GM12878 (cell line): Measurements from ENCODE around the gene OPTC. TPM values are rescaled to one million over a fixed set of nuclear protein-coding genes. Genes with fewer than 3 reads are reported as not detected.

Source experiments
- ATAC-seq: fragments of 200-7000 bp; cut with Tn5 transposase; 3 replicates; pipeline ENCODE4 v1.9.1; 2020; ENCODE audit warnings: mild to moderate bottlenecking, moderate library complexity
- BruUV-seq: library from RNA; stranded (reverse); fragments of 400-500 nt; replicated peaks from 2 replicates; lab custom pipeline; 2021; lab: Mats Ljungman, UMichigan
- CTCF ChIA-PET: fragments of 300-600 bp; sonication (Branson Sonifier 250); formaldehyde crosslinking; extraction: SDS; loops from one replicate; lab custom pipeline; 2021; ENCODE audit warnings: inconsistent platforms; lab: Yijun Ruan, JAX
- POLR2A ChIA-PET: fragments of 350-600 bp; formaldehyde crosslinking; extraction: SDS; loops from one replicate; lab custom pipeline; 2021; ENCODE audit warnings: inconsistent platforms; lab: Charles Lee
- RAD21 ChIA-PET: fragments of 300-600 bp; sonication (Branson Sonifier 250); formaldehyde crosslinking; loops from one replicate; lab custom pipeline; 2023; ENCODE audit warnings: antibody characterized with exemption; ENCODE audit not compliant: unreplicated experiment; lab: Charles Lee
- SMC1A ChIA-PET: fragments of 300-600 bp; sonication (Branson Sonifier 250); formaldehyde crosslinking; loops from one replicate; lab custom pipeline; 2023; ENCODE audit not compliant: unreplicated experiment, uncharacterized antibody; lab: Charles Lee
- DNase-seq: peaks from one replicate; pipeline ENCODE4 v3.0.0-alpha.2; 2011; ENCODE audit warnings: low read depth, low spot score
- FAIRE-seq: peaks from 3 replicates; lab custom pipeline; 2011; peaks lifted over from hg19 to GRCh38; lab: Jason Lieb, UNC
- H2AFZ ChIP-seq: 2 replicates; pipeline ENCODE4 v1.6.0; 2011; ENCODE audit warnings: low read depth, low read length, control low read depth; ENCODE audit not compliant: control insufficient read depth
- H3K27ac ChIP-seq: 2 replicates; pipeline ENCODE4 v1.5.1; 2011; ENCODE audit warnings: control low read depth; ENCODE audit not compliant: control insufficient read depth, insufficient read depth
- H3K27me3 ChIP-seq, 2 experiments: replicated peaks in 1 of 2; 2 replicates each; pipeline versions ENCODE4 v1.6.0 to v1.6.1; 2011; ENCODE audit warnings: low read length in 1 of 2; ENCODE audit not compliant: control insufficient read depth in 2 of 2, insufficient read depth in 2 of 2
- H3K36me3 ChIP-seq, 2 experiments: 2 replicates each; pipeline ENCODE4 v1.5.1; 2011; ENCODE audit warnings: low read length in 1 of 2; ENCODE audit not compliant: control insufficient read depth in 2 of 2, insufficient read depth in 2 of 2
- H3K4me1 ChIP-seq: 2 replicates; pipeline ENCODE4 v1.6.1; 2011; ENCODE audit warnings: mild to moderate bottlenecking, low read length, moderate library complexity, mixed read lengths; ENCODE audit not compliant: control insufficient read depth, insufficient read depth
- H3K4me2 ChIP-seq: 2 replicates; pipeline ENCODE4 v1.6.0; 2011; ENCODE audit warnings: control low read depth; ENCODE audit not compliant: control insufficient read depth, insufficient read depth
- H3K4me3 ChIP-seq: fragments of 200-600 bp; sonication (generic); 2 replicates; pipeline ENCODE4 v1.5.1; 2016
- H3K79me2 ChIP-seq: 2 replicates; pipeline ENCODE4 v1.6.0; 2011; ENCODE audit warnings: low read length; ENCODE audit not compliant: control insufficient read depth, insufficient read depth
- H3K9ac ChIP-seq: 2 replicates; pipeline ENCODE4 v1.8.0; 2011; ENCODE audit warnings: low read length, control low read depth, mixed read lengths; ENCODE audit not compliant: control insufficient read depth, insufficient read depth
- H3K9me3 ChIP-seq: replicated peaks from 3 replicates; pipeline ENCODE4 v1.5.1; 2011; ENCODE audit warnings: mild to moderate bottlenecking, low read length; ENCODE audit not compliant: control insufficient read depth, insufficient read depth
- H4K20me1 ChIP-seq: 2 replicates; pipeline ENCODE4 v1.6.0; 2011; ENCODE audit not compliant: control insufficient read depth, insufficient read depth
- SMARCA5 ChIP-seq: fragments of 450-650 bp; IDR thresholded peaks from 2 replicates; pipeline ENCODE4 v1.6.1; 2017; ENCODE audit warnings: mild to moderate bottlenecking
- WGBS: methylation state at CpG from one replicate; pipeline ENCODE4 v1.1.6; 2016; ENCODE audit warnings: low lambda C conversion rate; ENCODE audit not compliant: insufficient replicate concordance, insufficient coverage; ENCODE audit errors: missing lambda C conversion rate; 5-methylcytosine and 5-hydroxymethylcytosine counted together
- in situ Hi-C: fragments of 300-500 bp; cut with MboI; formaldehyde crosslinking; loops from 9 replicates; pipeline ENCODE4 v1.14.3; 2018; ENCODE audit warnings: mixed read lengths
- intact Hi-C: fragments of 100-400 bp; cut with micrococcal nuclease; formaldehyde crosslinking; loops from one replicate; pipeline ENCODE4 v1.14.2; 2022; ENCODE audit not compliant: unreplicated experiment
- polyA plus RNA-seq, 11 experiments: library from polyadenylated mRNA; depleted of rRNA in 4 of 11; unstranded in 6 of 11; stranded (reverse) in 5 of 11; fragments of >200 nt; fragmentation: Nextera tagmentation in 4 of 11; fragmentation: Illumina TruSeq in 1 of 11; extraction: Ambion mirVana in 4 of 11; extraction: Trizol in 1 of 11; gene quantifications; 1 replicate in 1 of 11; 2 replicates in 10 of 11; pipeline versions ENCODE4 v1.2.1 to v1.2.3, GENCODE V29; 2011 to 2016; ENCODE audit warnings: inconsistent platforms in 2 of 11, missing spikeins in 2 of 11, low read depth in 1 of 11
- total RNA-seq, 4 experiments: library from RNA; depleted of rRNA in 3 of 4; stranded (reverse); fragments of >200 nt in 3 of 4; fragmentation: Illumina TruSeq in 1 of 4; extraction: Trizol in 1 of 4; gene quantifications; 2 replicates each; pipeline versions ENCODE4 v1.2.1 to v1.2.3, GENCODE V29; 2013 to 2021
- TF ChIP-seq, protein P1 (sequence below): IDR thresholded peaks from 2 replicates; pipeline ENCODE4 v1.6.1; 2011; ENCODE audit warnings: borderline replicate concordance, low read depth, mild to moderate bottlenecking, moderate library complexity, low read length; ENCODE audit not compliant: insufficient read depth, poor library complexity, severe bottlenecking
- TF ChIP-seq, protein P2 (sequence below): IDR thresholded peaks from 2 replicates; pipeline ENCODE4 v1.6.1; 2011; ENCODE audit warnings: borderline replicate concordance, low read depth, mild to moderate bottlenecking, moderate library complexity, mixed read lengths, low read length; ENCODE audit not compliant: insufficient read depth; ENCODE audit errors: extremely low read length

OPTC gene
- total and polyA plus RNA-seq, 10 of the 15 experiments (the other 5 are each of a cell fraction or from before 2014, with no cell fraction given): not detected

DNA sequence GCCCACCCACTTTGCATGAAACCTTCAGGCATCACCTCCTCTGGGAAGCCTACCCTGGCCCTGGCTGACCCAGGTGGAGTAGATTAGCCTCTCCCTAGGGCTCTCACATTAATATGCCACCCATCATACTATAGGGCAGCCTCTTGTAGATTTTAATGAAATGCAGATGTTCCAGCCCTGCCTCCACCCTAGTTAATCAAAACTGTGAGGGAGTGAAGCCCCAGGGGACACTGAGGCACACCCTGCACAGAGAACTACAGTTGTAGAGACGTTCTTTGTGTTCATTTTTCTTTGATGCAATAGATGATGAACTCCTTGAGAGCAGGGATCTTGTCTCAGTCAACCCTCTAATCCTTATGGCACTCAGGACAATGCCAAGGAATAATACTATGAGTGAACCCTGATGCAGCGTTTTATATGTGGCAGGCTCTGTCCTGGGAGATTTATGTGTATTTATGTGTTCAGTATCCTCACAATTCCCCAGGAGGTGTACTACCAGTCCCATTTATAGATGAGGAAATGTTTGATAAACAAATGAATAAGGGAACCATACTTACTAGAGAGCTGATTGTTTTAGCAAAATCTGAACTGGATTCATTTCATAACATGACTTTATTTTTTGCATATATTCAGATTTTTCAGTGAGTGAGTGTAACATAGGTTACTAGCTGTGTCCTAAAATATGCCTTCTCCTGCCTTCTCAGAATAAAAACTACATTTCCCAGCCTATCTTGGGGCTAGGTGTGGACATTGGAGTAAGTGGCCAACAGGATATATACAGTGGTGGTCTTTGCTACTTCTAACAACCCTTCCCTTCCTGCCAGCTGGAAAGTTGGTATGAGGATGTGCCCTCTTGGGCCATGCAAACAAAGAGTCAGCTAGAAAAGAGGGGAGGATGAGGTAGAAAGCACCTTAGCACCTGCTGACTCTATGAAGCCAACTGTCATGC, 41.8 kb upstream of the OPTC start:
- H4K20me1 ChIP-seq: no peaks in the 10 kb centered on the region
- H3K9me3 ChIP-seq: no peaks in the 10 kb centered on the region
- peaks cover 3% of the 10 kb centered on the region; the same call in 1 of the 2 replicates for H3K4me1 ChIP-seq
- ChIA-PET CTCF (interaction anchor here (0.5 to 5.5 kb wide), 9 partner anchors 10 to 182 kb away, joined by 3 to 73 read pairs (median 5); no protein-coding TSS in a partner anchor), RAD21 (interaction anchor here (1.0 to 2.3 kb wide), 6 partner anchors 10 to 185 kb away, joined by 3 to 15 read pairs (median 3); no protein-coding TSS in a partner anchor), POLR2A (interaction anchor here (0.6 to 1.4 kb wide), 3 partner anchors 25 to 166 kb away, joined by 3 read pairs; no protein-coding TSS in a partner anchor), SMC1A (interaction anchor here (0.7 to 2.5 kb wide), 11 partner anchors 10 to 183 kb away, joined by 3 to 10 read pairs (median 4); no protein-coding TSS in a partner anchor)
- H3K79me2 ChIP-seq: no peaks in the 10 kb centered on the region
- DNase-seq (no peak), ATAC-seq (no peak), FAIRE-seq (no peak)
- no peak overlapping the region for H2AFZ ChIP-seq
- H3K27ac ChIP-seq: no peak overlapping the region
- TF ChIP-seq, protein P1, sequence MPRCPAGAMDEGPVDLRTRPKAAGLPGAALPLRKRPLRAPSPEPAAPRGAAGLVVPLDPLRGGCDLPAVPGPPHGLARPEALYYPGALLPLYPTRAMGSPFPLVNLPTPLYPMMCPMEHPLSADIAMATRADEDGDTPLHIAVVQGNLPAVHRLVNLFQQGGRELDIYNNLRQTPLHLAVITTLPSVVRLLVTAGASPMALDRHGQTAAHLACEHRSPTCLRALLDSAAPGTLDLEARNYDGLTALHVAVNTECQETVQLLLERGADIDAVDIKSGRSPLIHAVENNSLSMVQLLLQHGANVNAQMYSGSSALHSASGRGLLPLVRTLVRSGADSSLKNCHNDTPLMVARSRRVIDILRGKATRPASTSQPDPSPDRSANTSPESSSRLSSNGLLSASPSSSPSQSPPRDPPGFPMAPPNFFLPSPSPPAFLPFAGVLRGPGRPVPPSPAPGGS: no peak
- TF ChIP-seq SMARCA5: no peak
- TF ChIP-seq, protein P2, sequence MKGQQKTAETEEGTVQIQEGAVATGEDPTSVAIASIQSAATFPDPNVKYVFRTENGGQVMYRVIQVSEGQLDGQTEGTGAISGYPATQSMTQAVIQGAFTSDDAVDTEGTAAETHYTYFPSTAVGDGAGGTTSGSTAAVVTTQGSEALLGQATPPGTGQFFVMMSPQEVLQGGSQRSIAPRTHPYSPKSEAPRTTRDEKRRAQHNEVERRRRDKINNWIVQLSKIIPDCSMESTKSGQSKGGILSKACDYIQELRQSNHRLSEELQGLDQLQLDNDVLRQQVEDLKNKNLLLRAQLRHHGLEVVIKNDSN: no peak
- no TSS peak for BruUV-seq
- H3K27me3 ChIP-seq: no peaks in the 10 kb centered on the region
- no peak overlapping the region for H3K9ac ChIP-seq
- whole genome bisulfite sequencing: 0% methylated on average over 2 of the region's 2 CpGs
- intact Hi-C loops (no loop called here), in situ Hi-C loops (no loop called here)
- no peak overlapping the region for H3K4me2 ChIP-seq
- no peak overlapping the region for H3K4me3 ChIP-seq
- H3K36me3 ChIP-seq: no peaks in the 10 kb centered on the region
